Measurements from ENCODE around the gene OR10V1. TPM values are rescaled to one million over a fixed set of nuclear protein-coding genes. Genes with fewer than 3 reads are reported as not detected.

The OR10V1 gene
- total and polyA plus RNA-seq, 9 of the 15 experiments (the other 6 are each of a cell fraction or from before 2014, with no cell fraction given) = not detected

GRCh38 chr11:59668950-59669610 is 44.6 kb downstream of the OR10V1 start, which contains the start of gene PATL1:
PATL1 (minus strand) TSS chr11:59669037; CDS start chr11:59668895, 142 bp downstream.
- no peaks in the 10 kb centered on the region for H3K9me1 ChIP-seq (ENCODE audit: control insufficient read depth, insufficient read depth, low read length)
- H3K4me3 ChIP-seq = peak within 1 kb of the TSS; percentile 82
- peaks cover 11 to 14% of the 10 kb centered on the region in 2 experiments; a peak in 3 of 5 replicates for H3K4me1 ChIP-seq (replicated peaks in 1 of 2; ENCODE audit: control insufficient read depth in 2 of 2, insufficient read depth in 2 of 2, low read length in 2 of 2)
- H3K9ac ChIP-seq (ENCODE audit: insufficient read depth in 1 of 2, low read depth in 2 of 2, low read length in 2 of 2) = peak within 1 kb of the TSS; percentile 77 to 96
- H3K4me2 ChIP-seq (ENCODE audit: insufficient read depth, low read length) = peak within 1 kb of the TSS; percentile 94
- in situ Hi-C loops (cut with MboI) (no loop called here), intact Hi-C loops (cut with micrococcal nuclease) (loop anchor here (2.0 to 5.0 kb wide), 3 partner anchors 52 to 133 kb away; no protein-coding TSS in a partner anchor)
- no peaks in the 10 kb centered on the region for H3K27me3 ChIP-seq (ENCODE audit: control insufficient read depth in 2 of 2, insufficient read depth in 2 of 2, low read length in 2 of 2)
- ChIA-PET CTCF (ENCODE audit: low intra/inter-chr PET ratio) (no interaction called here), POLR2A (interaction anchor here (0.5 to 2.1 kb wide), 18 partner anchors 9 to 676 kb away, joined by 3 to 10 read pairs (median 4); partner anchors contain the start of genes OSBP and STX3)
- H3K79me2 ChIP-seq (ENCODE audit: control insufficient read depth, insufficient read depth, low read length) = peaks cover 38% of the 10 kb centered on the region
- no peaks in the 10 kb centered on the region for H3K9me3 ChIP-seq (replicated peaks; ENCODE audit: control insufficient read depth, insufficient read depth, low read depth, low read length)
- H3K27ac ChIP-seq (ENCODE audit: extremely low read depth, low read depth, low read length) = peak within 1 kb of the TSS; percentile 92
- FAIRE-seq (peak; percentile 96), DNase-seq (ENCODE audit: extremely low read depth in 1 of 4, low spot score in 3 of 4) (peak; percentile 98 to 99 (median 98)), ATAC-seq (peak; percentile 95)
- peaks cover 33% of the 10 kb centered on the region for H3K36me3 ChIP-seq (ENCODE audit: control insufficient read depth, insufficient read depth, low read length)
- H2AFZ ChIP-seq (ENCODE audit: low read depth, low read length) = peak within 1 kb of the TSS; percentile 98
- under 1% methylated on average over 32 of the region's 68 CpGs for WGBS (ENCODE audit: insufficient coverage, low coverage, missing lambda C conversion rate)
- no TSS peak for BruUV-seq (replicated peaks)
- no peaks in the 10 kb centered on the region for H4K20me1 ChIP-seq (replicated peaks; ENCODE audit: control insufficient read depth, insufficient read depth, low read length)
- TF ChIP-seq HSF4 (CRISPR knock-in tag; IDR thresholded peaks at IDR 0.05; ENCODE audit: borderline replicate concordance) = no peak
- peak; percentile 36; the same call in 1 of the 2 replicates for TF ChIP-seq ZBTB33 (CRISPR knock-in tag; IDR thresholded peaks at IDR 0.05)
- peak in 1 of 2 experiments; percentile 38; a peak in 1 of 4 replicates for TF ChIP-seq SIN3A (IDR thresholded peaks at IDR 0.05; ENCODE audit: borderline replicate concordance in 2 of 2, control insufficient read depth in 1 of 2, low read depth in 2 of 2, low read length in 2 of 2)
- no peak for TF ChIP-seq ARID2 (IDR thresholded peaks at IDR 0.05)
- TF ChIP-seq NFXL1 (CRISPR knock-in tag; IDR thresholded peaks at IDR 0.05) = no peak
- 0 out of 2 replicates have a peak, but pooled peaks have one; percentile 24 for TF ChIP-seq ZNF707 (CRISPR knock-in tag; conservative IDR thresholded peaks at IDR 0.05)
- TF ChIP-seq CC2D1A (IDR thresholded peaks at IDR 0.05) = peak; percentile 34; the same call in 1 of the 2 replicates
- no peak for TF ChIP-seq PRPF4 (IDR thresholded peaks at IDR 0.05; ENCODE audit: insufficient read depth, low read depth, low read length, poor library complexity, severe bottlenecking)
- peak; percentile 56 for TF ChIP-seq VEZF1 (CRISPR knock-in tag; IDR thresholded peaks at IDR 0.05)
- no peak for TF ChIP-seq HOXB6 (CRISPR knock-in tag; IDR thresholded peaks at IDR 0.05; ENCODE audit: borderline replicate concordance)
- no peak for TF ChIP-seq NEUROD1 (IDR thresholded peaks at IDR 0.05; ENCODE audit: borderline replicate concordance, low read depth, low read length, partially characterized antibody)
- TF ChIP-seq E2F4 (CRISPR knock-in tag; IDR thresholded peaks at IDR 0.05; ENCODE audit: low read depth) = no peak
- peak; percentile 68 for TF ChIP-seq BHLHE40 (IDR thresholded peaks at IDR 0.05; ENCODE audit: low read length)
